Mucosa of descending colon (tissue), 3 donors: Measurements from ENCODE around the gene TFR2. TPM values are rescaled to one million over a fixed set of nuclear protein-coding genes. Genes with fewer than 3 reads are reported as not detected.
A peak's percentile ranks its signal among the peaks of the same experiment; 100 is the strongest.

Experiments used
- ATAC-seq: fragments of 200-7000 bp; cut with Tn5 transposase; one replicate; pipeline ENCODE4 v1.9.1; 2020; ENCODE audit warnings: mild to moderate bottlenecking, moderate library complexity
- DNase-seq, 3 donors: peaks; one replicate each; pipeline ENCODE4 v3.0.0-alpha.2; 2020
- H3K36me3 ChIP-seq: fragments of 200-600 bp; one replicate; pipeline ENCODE4 v1.8.0; 2021; ENCODE audit warnings: low read depth, mild to moderate bottlenecking
- H3K4me1 ChIP-seq: fragments of 200-600 bp; one replicate; pipeline ENCODE4 v1.8.0; 2021; ENCODE audit warnings: low read depth, mild to moderate bottlenecking
- H3K4me3 ChIP-seq: fragments of 200-600 bp; one replicate; pipeline ENCODE4 v1.8.0; 2021; ENCODE audit warnings: mild to moderate bottlenecking
- H3K9me3 ChIP-seq: fragments of 200-600 bp; one replicate; pipeline ENCODE4 v1.8.0; 2021; ENCODE audit warnings: mild to moderate bottlenecking
- CTCF ChIP-seq: fragments of 200-600 bp; IDR thresholded peaks from one replicate; pipeline ENCODE4 v1.8.0; 2022; ENCODE audit warnings: antibody characterized with exemption, mild to moderate bottlenecking
- intact Hi-C, 2 donors: fragments of 100-400 bp; cut with DNase I in 1 of 2; cut with micrococcal nuclease in 1 of 2; formaldehyde crosslinking; loops; one replicate each; pipeline versions ENCODE4 v1.11.0 to v1.11.1; 2022; cut with DNase I, micrococcal nuclease
- total RNA-seq, 3 donors: library from RNA; stranded (reverse); fragmentation: NEBNext Ultra II Directional in 2 of 3; extraction: Animal tissue kit (Norgen Biotek cat#: 25700) in 2 of 3; gene quantifications; one replicate each; pipeline versions ENCODE4 v1.2.1 to v1.2.4, GENCODE V29; 2021 to 2023
- donor health status: DM: no; HTN: no; CAD: no; lungs with moderate emphysema.
- donor health status: DM: no; HTN: no; CAD: no.
- donor health status: DM: no; HTN: yes; CAD: no.

TFR2 gene
- total RNA-seq, 3 donors from 2014 or later = 0.57 to 1.2 (median 1.1) TPM

- intact Hi-C loops = no loop called here
- Histone ChIP-seq H3K36me3 (peaks cover 19% of the 10 kb centered on the region), H3K4me3 (no peak overlapping the region), H3K4me1 (no peaks in the 10 kb centered on the region), H3K9me3 (no peaks in the 10 kb centered on the region)
- no peak for TF ChIP-seq CTCF
- ATAC-seq (no peak), DNase-seq (peak in 1 of 3 donors; percentile 63)
Measured at GRCh38 chr7:100677308-100678267, 36.2 kb upstream of the TFR2 start.

- intact Hi-C loops = no loop called here
- Histone ChIP-seq H3K36me3 (peaks cover 14% of the 10 kb centered on the region), H3K4me1 (no peaks in the 10 kb centered on the region), H3K9me3 (no peaks in the 10 kb centered on the region), H3K4me3 (no peak overlapping the region)
- DNase-seq = peak in 2 of 3 donors; percentile 16 to 62
- TF ChIP-seq CTCF = no peak
- ATAC-seq = no peak
Measured at GRCh38 chr7:100676501-100677306, 35.4 kb upstream of the TFR2 start.

GRCh38 chr7:100675581-100676350 is 34.4 kb upstream of the TFR2 start:
- TF ChIP-seq CTCF = no peak
- ATAC-seq = peak; percentile 41
- intact Hi-C loops = no loop called here
- H3K9me3 ChIP-seq = no peaks in the 10 kb centered on the region
- H3K36me3 ChIP-seq = peaks cover 9% of the 10 kb centered on the region
- no peaks in the 10 kb centered on the region for H3K4me1 ChIP-seq
- peak; percentile 79 to 95 (median 84) for DNase-seq
- H3K4me3 ChIP-seq = peak overlapping the region; percentile 90

- DNase-seq (peak in 2 of 3 donors; percentile 61 to 66), ATAC-seq (no peak)
- no peaks in the 10 kb centered on the region for H3K9me3 ChIP-seq
- intact Hi-C loops = no loop called here
- no peaks in the 10 kb centered on the region for H3K4me1 ChIP-seq
- peak overlapping the region; percentile 90 for H3K4me3 ChIP-seq
- no peak for TF ChIP-seq CTCF
- peaks cover 9% of the 10 kb centered on the region for H3K36me3 ChIP-seq
Measured at GRCh38 chr7:100675105-100675451, 33.7 kb upstream of the TFR2 start.

- no peak for TF ChIP-seq CTCF
- Histone ChIP-seq H3K9me3 (no peaks in the 10 kb centered on the region), H3K36me3 (peaks cover 9% of the 10 kb centered on the region), H3K4me3 (peak overlapping the region; percentile 90), H3K4me1 (no peaks in the 10 kb centered on the region)
- intact Hi-C loops = no loop called here
- DNase-seq = peak; percentile 46 to 74 (median 69)
- peak; percentile 6 for ATAC-seq
Measured at GRCh38 chr7:100674411-100675104, 33.2 kb upstream of the TFR2 start.
